UCSD-AML1 (cell line): ENCODE results near the gene OR5D13.

Experiments
- DNase-seq: peaks from one replicate; lab custom pipeline; 2025; ENCODE audit not compliant: unreplicated experiment; lab: John Stamatoyannopoulos, UW

OR5D13 gene, protein sequence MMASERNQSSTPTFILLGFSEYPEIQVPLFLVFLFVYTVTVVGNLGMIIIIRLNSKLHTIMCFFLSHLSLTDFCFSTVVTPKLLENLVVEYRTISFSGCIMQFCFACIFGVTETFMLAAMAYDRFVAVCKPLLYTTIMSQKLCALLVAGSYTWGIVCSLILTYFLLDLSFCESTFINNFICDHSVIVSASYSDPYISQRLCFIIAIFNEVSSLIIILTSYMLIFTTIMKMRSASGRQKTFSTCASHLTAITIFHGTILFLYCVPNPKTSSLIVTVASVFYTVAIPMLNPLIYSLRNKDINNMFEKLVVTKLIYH

GRCh38 chr11:55773138-55773537 lies at the start of gene OR5D13:
Gene OR5D13 (plus strand): TSS chr11:55773438. CDS start chr11:55773438, 0 bp downstream.
- DNase-seq: no peak

DNA sequence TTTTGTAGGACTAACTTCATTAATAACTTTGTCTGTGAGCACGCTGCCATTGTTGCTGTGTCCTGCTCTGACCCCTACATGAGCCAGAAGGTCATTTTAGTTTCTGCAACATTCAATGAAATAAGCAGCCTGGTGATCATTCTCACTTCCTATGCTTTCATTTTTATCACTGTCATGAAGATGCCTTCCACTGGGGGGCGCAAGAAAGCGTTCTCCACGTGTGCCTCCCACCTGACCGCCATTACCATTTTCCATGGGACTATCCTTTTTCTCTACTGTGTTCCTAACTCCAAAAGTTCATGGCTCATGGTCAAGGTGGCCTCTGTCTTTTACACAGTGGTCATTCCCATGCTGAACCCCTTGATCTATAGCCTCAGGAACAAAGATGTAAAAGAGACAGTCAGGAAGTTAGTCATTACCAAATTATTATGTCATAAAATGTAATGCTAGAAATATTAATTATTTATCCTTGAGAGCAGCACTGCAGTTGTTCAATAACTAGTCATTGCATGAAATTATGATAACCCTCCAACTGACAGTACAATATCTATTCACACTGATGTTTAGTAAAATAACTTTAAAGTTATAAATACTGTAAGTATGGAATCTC lies 46.4 kb upstream of the OR5D13 start:
- peak; percentile 5 for DNase-seq

GRCh38 chr11:55732936-55733335 lies 40.3 kb upstream of the OR5D13 start:
- DNase-seq: no peak

GRCh38 chr11:55791606-55792005 lies 18.4 kb downstream of the OR5D13 start:
- DNase-seq: no peak

- no peak for DNase-seq
These were observed 20.1 kb downstream of the OR5D13 start for GRCh38 chr11:55793321-55793720.

DNA sequence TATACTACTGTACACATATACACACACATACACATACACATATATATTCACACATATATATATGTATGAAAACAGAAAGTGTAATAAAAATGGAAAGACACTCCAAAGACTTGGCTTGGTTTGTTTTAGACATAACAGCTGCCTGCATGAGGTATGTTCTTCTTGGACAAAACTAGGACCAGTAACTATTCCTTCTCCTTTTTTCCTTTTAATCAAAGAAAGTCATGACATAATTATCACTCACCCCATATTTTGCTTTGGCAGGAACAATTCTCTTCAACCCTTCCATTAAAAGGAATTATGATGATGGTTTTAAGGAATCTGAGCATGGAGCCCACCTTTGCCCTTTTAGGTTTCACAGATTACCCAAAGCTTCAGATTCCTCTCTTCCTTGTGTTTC lies 22.0 kb downstream of the OR5D13 start, which contains the start of gene OR5D14:
TSS of gene OR5D14 (plus strand) at position 301 of the 400 bp plus-strand sequence. CDS start at position 301, 0 bp downstream.
- DNase-seq: no peak

DNA sequence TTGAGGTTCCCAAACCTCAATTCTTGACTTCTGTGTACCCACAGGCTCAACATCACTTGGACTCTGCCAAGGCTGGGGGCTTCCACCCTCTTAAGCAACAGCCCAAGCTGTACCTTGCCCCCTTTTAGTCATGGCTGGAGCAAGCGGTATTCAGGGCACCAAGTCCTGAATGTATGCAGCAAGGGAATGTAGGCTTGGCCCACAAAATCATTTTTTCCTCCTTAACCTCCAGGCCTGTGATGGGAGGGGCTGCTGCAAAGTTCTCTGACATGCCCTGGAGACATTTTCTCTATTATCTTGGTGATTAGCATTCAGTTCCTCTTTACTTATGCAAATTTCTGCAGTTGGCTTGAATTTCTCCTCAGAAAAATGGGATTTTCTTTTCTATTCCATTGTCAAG lies 33.0 kb downstream of the OR5D13 start:
- no peak for DNase-seq

DNA sequence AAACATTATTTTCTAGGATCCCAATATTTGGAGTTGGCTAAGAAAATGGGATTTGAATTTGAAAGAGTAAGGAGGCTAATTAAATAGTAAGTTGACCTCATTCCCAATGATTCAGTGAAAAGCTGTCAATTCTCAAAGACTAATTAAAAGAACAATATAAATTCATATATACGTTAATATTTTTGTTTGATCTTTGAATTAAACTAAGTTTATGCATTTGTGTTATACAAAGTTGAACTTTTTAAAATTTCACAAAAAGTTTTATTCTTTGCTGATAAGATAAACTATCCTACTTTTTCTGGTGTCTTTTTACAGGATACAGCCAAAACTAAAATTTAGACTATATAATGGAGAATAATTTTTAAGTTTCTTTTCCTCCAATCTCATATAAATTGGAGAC lies 37.8 kb downstream of the OR5D13 start, which contains the start of gene OR5L1:
TSS of gene OR5L1 (plus strand) at position 301 of the 400 bp plus-strand sequence. CDS start 100 bp downstream, outside the sequence.
- DNase-seq: no peak

DNA sequence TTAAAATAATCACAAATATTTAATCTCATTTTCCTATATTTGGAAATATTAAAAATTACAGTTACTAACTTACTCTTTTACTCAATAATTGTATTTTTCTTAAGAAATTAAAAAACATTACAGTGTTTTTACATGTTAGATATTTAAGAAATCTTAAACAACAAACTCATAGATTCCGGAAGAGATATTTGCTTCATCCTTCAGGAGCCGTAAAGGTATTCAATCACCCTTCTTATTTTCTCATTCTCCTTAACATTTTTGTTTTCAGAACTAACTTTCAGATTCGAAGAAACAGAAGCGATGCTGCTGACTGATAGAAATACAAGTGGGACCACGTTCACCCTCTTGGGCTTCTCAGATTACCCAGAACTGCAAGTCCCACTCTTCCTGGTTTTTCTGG lies 46.1 kb downstream of the OR5D13 start, which contains the start of gene OR5D18:
TSS of gene OR5D18 (plus strand) at position 301 of the 400 bp plus-strand sequence. CDS start at position 301, 0 bp downstream.
- no peak for DNase-seq
